Ramos (cell line): ENCODE measurements around the gene CRIP1.

Source experiments
- in situ Hi-C: fragments of 300-500 bp; cut with MboI; formaldehyde crosslinking; loops from one replicate; pipeline ENCODE4 v1.14.3; 2022; ENCODE audit warnings: low sequenced_read_pairs; ENCODE audit not compliant: unreplicated experiment

CRIP1 gene

DNA sequence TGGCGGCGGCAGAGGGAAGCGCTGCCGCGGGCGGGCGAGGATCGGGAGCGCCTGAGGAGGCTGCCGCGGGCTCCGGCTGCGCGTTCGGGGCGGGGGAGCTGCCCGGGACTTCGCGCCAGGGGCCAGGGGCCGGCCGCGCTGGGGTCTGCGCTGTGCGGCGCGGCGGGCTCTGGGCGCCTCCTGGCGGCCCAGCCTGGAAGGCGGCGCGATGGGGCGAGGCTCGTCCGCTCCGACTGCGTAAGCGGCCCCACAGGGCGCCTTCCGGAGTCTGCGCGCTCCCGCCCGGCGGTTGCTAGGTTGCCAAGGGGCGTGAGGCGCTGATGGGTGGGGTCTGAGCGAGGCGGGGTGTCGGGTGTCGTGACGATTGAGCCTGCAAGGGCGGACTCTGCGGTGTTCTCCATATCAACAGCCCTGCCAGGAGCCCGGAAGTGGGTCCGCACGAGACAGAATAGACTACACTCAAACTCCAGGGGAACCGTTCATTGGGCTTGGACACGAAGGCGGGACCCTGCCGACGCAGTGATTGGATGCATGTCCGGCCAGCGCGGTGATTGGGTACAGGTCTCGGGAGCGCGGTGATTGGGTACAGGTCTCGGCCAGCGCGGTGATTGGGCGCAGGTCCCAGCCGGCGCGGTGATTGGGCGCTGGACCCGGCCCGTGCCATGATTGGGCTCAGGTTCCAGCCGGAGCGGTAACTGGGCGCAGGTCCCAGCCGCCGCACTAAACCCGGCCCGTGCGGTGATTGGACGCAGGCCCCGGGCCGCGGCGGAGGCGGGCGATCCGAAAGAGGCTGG lies 4.1 kb downstream of the CRIP1 start, which contains the start of gene TEDC1:
TSS of gene TEDC1 (plus strand) at position 675 of the 794 bp plus-strand sequence. CDS start 130 bp downstream, outside the sequence.
- in situ Hi-C loops: no loop called here

DNA sequence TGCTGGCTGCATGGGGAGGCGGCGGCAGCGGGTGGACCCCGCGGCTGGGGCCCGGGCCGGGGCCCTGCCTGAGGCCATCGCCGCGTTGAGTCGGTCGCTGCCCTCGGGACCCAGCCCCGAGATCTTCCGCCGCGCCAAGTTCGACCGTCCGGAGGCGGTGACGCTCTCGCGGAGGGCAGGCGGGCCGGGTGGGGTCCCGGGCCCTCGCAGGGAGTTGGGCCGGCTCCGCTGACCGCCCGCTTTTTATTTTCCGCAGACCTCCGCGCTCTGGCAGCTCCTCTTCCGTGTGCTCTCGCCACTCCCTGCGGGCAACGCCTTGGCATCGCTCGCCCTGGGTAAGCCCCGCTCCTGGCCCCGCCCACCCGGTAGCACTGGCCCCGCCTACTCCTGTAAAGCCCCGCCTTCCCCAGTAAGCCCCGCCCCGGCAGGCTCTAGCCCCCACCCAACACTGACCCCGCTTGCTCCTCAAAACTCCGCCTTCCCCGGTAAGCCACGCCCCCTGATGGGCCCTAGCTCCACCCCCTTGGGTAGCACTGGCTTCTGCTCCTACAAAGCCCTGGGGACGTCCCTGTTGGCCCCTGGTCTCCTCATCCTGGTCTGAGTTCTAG lies 4.8 kb downstream of the CRIP1 start:
- in situ Hi-C loops: no loop called here

DNA sequence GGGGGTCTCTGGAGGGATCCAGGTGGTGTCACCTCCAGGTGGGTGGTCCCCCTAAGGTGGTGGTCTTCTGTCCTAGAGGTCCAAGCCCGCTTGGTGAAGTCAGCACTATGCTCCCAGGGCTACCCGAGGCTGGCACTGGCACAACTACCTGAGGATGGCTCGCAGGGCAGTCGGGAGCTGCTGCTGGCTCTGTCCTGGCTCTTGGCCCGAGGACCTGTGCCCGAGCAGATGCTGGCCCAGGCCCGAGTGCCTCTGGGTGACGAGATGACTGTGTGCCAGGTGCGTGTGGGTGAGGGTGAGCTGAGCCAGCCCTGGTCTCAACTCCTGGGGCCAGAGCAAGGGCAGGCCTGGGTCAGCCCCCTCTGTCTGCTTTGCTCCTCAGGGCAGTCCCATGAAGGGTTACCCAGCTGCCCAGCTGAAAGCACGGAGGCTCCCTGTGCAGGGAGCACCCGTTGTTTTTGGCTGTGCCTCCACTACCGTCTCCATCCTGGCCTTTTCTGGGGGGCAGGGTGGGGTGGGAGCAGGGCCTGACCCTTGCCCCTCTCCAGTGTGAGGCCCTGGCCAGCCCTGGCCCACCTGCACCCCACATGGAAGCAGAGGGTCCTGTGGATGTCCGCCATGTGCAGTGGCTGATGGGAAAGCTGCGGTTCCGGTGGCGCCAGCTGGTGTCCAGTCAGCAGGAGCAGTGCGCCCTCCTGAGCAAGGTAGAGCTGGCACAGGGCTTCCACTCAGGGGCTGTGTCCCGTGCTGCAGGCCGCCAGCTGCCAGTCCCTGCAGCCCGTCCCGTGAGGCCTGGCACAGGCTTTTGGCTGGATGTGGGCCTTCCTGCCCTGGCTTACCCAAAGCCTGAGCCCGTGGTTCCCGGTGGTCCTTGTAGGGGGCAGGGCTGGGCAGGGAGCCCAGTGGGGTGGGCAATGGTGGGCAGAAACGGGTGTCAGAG lies 5.6 kb downstream of the CRIP1 start:
- in situ Hi-C loops: no loop called here

DNA sequence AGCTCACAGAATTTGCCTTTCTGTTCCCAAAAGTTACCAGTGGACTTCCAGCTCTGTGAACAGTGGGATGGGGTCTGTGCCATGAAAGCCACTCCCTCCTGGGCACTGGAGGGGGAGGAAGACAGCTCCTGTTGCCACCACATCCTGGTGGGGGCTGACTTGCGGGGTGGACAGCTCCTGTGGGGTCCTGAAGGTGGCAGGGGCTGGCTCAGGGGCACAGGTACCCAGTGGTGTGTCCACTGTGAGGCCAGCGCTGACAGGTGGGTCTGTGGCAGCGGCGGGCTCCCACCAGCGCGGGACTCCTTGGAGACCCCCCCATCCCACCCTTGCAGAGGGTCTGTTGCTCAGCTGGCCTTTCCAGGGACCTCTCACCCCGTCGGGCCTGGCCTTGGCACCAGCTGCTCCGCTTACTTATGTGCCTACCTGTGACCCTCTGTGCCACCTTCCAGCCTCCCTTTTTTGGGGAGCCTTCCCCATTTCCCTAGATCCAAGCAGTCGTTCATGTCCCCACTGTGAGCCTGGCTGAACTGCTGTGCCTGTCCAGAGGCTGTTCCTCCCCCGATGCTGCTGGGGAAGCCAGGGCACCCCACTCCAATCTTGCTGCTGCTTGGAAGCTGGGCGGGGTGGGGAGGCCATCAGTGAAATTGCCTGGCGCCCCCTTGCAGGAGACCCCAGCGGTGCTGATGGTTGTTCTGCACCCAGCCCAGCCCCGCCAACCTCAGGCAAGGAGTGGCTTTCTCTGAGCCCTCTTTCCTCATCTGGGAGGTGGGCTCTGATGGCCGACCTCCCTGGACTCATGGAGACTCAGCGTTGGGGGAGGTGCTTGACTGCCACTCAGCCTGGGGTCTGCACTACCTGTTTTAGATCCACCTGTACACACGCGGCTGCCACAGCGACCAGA lies 6.5 kb downstream of the CRIP1 start:
- in situ Hi-C loops: no loop called here

DNA sequence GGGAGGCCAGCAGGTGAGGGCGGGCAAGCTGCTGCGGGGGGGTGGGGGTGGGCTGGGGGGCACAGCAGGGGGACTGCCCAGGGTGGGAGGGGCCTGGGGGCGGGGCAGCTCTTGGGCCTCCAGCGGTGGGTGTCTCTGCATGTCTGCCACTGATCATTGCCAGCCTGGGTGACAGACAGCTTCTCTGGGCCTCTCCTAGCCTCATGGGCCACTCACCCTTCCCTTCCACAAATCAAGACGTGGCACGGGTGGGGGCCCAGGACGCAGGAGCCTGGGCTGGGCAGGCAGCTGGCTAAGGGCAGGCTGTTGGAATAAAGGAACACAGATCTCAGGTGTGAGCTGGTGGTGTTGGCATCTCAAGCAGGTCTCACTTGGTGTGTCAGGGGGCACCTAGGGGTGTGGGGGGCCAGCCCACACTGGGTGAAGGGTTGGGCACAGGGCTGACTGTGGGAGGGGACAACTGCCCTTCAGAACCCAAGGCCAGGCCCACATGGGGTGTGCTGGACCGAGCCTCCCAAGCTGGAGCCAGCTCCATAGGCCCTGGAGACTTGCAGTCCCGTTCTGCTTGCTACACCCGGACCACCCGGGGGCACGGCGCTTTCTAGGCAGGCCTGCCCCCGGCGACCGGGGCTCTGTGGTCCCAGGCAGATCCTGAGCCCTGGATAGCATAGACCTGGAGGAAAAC lies 7.4 kb downstream of the CRIP1 start:
- in situ Hi-C loops: no loop called here

DNA sequence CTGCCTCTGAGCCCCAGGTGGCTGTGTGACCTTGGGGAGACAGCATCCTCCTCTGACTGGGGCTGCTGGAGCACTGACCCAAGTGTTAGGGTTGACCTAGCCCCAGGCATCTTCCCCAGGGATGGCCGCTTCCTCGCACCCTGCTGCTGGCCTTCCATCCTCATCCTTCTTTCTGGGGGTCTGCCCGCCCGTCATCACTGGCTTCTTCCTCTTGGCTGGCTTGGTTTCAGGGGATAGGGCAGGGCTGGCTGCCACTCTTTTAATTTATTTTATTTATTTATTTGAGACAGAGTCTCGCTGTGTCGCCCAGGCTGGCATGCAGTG lies 7.9 kb downstream of the CRIP1 start:
- in situ Hi-C loops: no loop called here

DNA sequence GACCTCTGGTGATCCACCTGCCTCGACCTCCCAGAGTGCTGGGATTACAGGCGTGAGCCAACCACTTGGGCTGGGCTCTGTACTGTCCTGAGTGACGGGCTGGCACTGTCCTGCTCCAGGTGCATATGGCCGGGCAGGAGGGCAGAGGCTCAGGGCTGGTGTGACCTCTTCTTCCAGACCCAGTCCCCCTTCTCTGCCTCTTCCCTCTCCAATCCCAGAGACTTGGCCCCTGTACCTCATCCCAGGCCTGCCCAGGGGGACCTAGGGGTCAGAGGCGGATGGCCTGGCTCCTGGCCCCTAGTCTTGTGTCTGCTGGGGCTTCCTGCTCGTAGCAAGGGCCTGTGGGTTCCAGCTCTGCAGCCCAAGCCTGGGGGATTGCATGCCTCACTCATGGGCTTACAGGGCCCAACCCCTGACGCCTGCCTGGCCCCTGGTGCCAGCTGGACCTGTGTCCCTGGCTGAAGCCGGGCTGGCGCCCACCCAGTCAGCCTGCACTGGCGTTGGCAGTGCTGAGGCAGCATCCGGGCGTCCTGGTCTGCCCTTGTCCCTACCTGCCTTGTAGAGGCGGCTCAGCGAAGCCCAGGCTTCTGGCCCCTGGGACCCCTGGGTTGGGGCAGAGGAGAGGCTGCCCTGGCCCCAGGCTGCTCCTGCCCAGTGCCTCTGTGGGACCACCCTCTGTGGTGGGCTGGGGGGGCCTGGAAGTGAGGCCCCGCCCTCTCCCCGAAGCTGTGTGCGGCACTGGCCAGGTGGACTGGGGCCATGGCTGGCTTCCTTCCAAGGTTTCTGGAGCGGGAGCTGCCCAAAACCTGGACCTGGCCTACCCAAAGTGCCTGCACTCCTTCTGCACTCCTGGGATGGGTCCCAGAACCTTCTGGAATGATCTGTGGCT lies 8.7 kb downstream of the CRIP1 start:
- in situ Hi-C loops: no loop called here

DNA sequence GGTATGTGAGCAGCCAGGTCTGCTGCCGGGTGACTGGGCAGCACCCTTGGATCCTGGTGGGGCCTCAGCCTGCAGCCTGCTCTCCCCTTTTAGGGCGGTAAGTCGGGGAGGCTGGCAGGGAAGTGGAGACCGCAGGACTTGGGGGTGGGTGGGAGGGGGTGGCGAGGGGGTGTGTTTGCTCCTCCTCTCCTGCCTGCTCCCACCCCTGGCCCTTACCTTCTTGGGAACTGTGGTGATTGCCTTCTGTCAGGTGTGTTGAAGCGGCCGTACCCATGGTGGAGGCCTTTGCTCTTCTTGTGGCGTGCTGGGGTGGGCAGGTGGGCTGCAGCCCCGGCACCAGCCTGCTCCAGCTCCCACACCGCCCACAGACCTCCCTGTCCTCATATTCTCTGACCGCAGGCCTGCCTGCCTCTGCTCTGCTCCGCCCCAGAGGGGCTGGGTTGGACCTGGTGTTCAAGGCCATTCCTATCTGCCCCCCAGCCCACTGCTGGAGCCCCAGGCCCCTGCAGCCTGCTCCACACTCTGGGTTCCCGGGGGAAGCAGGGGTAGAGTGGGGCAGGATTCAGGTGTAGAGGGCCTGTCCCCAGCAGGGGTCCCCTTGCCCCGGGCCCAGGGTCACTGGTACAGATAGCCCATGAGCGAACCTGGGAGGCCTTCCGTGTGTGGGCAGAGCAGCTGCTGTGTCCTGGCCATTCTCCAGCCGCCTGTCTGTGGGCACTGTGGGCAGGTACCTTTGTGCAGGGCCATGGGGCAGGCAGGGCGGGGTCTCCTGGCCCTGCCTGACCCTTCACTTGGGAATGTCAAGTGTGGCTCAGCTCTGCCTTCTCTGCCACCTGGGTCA lies 9.5 kb downstream of the CRIP1 start:
- in situ Hi-C loops: no loop called here

DNA sequence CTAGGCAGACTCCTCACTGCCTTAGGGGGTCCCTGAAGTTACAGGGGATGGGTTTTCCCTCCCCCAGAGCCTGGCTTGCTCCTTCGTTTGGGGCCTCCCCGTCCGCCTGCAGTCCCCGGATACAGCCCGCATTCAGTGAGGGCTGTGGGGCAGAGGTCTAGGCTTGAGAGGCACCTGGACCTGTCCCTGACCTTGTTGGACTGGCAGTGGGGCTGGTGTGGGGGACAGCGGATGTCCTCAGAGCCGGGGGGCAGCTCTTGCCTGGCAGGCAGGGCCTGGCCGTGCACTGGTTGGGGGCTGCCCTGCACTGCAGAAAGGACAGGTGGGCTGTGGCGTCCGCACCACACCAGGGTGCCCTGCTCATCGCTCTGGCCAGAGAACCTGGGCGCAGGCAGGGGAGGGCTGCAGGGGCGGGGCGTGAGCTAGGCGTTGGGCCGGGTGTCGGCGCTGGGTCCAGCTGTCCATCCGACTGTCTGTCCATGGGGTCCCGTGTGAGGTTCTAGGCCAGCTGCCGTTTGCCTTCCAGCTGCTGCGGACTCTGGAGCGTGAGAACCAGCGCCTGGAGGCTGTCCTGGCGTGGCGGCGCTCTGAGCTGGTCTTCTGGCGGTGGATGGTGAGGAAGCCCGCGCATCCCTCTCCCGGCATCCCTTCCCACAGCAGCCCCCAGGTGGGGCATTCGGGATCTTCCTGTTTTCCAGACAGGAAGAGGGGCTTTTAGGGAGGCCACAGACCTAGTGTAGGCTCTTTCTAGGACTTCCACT lies 10.3 kb downstream of the CRIP1 start:
- in situ Hi-C loops: no loop called here

DNA sequence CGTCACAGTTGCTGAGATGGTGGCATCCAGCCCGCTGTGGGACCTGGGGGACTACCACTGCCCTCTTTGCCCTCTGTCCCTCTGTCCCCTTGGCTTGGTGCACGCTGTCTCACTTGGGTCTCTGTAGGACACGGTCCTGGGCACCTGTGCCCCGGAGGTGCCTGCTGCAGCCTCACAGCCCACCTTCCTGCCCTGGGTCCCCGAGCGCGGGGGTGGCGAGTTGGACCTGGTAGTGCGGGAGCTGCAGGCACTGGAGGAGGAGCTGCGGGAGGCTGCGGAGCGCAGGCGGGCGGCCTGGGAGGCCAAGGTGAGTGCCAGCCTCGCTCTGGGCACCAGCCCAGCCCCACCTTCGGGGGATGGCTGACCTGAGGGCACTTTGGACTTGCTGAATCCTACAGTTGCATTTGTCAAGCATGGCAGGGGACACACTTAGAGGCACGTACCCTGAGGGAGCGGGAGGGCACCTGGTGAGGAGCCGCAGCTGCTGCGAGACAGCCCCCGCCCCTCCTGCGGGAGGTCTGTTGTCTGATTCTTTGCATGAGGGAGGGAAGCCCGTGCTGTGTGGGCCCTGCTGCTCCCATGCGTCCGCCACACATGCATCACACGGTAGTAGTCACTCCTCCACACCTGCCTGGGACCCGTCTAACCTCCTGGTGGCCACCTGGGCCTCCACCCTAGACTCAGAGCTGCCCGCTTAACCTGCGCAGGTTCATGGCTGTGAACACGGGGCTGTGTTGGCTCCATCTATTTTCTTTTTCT lies 11.2 kb downstream of the CRIP1 start:
- in situ Hi-C loops: no loop called here

DNA sequence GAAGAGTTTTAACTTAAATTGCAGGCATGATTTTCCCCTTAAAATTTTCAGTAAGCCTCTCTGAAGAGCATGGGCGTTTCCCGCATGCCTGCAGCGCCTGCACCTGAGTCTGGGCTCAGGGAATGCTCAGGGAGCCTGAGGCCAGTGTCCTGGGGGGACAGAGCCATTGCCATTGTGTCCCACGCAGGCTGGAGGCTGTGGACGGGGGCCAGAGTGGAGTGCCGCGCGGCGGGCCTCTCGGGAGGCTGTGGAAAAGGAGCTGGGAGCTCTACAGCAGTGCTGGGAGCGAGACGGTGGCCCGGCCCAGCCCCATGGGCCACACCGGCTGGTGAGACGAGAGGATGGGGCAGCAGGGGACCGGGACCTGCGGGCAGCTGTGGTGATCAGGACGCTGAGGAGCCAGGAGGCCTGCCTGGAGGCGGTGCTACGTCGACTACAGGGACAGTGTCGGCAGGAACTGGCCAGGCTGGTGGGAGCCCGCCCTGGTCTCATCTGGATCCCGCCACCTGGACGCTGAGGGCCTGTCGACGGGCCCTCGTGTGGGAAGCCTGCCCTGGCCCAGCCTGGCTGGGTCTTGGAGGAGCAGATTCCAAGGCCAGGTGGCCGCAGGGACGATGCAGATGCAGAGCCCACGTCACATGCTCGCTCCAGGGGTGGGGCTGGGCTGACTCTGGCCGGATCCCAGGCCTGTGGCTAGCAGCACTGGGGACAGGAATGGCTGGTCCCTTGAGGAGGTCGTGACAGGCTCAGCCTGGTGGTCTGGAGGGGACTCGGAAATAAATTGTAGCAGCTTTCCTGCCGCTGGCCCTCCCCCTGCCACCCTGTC lies 12.0 kb downstream of the CRIP1 start:
- in situ Hi-C loops: no loop called here

DNA sequence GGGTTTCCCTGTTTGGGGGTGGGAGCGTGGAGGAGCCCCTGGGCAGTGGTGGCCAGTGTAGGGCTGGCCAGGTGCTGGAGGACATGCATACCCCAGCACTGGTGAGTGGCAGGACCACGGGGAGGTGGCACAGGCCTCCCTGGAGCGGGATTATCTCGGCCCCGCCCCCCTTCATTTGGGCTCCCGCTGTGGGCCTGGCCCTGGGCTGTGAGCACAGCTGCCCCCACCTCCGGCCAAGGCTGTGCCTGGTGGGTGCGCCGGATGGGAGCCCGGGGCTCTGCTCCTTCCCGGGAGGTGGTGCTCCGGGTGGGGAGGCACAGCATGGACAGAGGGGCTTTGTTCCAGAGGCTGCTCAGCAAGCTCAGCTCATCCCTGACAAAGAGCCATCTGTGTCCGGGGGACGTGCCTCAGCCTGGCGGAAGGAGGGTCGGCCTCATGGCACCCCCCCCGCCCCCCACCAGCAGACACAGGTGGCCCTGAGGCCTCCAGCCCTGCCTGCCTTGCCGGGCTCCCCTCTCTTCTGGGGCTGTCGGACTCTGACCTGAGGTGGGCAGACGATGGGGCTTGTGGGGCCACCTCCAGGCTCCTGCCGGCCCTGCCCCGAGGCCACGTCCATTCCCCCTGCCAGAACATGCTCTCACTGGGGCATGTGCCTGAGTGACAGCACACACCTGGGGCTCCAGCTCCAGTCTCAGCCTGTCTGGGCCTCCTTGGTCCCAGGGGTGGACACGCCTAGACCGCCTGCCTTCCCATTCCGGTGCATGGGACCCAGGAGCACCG lies 12.8 kb downstream of the CRIP1 start:
- in situ Hi-C loops: no loop called here

DNA sequence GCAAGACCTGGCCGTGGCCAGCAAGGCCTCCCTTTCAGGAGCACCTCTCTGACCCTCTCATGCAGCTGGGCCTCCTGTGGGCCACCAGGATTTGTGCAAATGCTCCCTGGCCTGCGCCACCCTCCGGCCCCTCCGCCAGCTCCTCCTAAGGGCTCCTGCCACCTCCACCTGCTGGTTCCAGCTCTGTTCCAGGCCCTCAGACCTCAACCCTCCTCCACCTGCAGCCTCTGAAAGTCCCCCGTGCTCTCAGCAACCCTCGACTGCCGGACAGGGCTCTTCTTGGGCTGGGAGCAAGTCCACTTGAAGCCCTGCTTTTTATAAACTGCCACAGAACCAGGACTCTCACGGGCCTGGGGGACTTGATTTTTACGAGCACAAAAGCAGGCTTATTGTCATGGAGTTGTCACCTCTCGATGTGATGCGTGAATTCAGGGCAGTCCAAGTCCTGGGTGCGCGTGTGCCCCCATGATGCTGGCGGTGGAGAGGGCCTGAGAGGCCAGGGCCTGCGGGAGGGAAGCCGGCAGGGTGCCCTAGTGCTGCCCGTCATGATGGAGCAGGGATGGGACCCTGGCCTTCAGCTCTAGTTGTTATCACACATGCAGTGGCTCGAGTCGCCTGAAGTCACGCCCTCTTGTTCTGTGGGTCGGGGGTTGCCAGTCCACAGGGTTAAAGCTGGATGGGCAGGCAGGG lies 13.5 kb downstream of the CRIP1 start:
- in situ Hi-C loops: no loop called here

DNA sequence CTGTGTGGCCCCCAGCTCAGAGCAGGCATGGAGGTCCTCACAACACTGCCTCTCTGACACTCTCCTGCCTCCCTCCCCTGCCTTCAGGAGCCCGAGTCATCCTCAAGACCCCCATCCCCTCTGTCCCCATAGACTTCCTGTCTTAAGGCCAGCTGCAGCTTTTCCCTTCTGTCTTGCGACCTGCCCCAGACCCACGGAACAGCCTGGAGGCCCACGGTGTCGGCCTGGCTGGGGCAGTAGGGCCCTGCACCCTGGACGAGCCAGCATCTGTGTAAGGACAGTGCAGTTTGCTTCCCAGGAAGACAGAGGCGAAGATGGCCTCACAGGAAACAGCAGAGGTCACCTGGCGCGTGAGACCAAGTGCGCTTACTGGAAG lies 14.0 kb downstream of the CRIP1 start:
- in situ Hi-C loops: no loop called here
